Medulla oblongata (tissue), 1 donor: ENCODE results near the gene NOTCH4.
"Not testable (repeated sequence)": the region's sequence is repeated elsewhere in the genome, so short reads cannot be mapped to it uniquely, and the experiment has no call there.

Experiments
- DNase-seq: peaks from one replicate; pipeline ENCODE4 v3.0.0-alpha.2; 2015; ENCODE audit errors: extremely low spot score

NOTCH4 gene

DNA sequence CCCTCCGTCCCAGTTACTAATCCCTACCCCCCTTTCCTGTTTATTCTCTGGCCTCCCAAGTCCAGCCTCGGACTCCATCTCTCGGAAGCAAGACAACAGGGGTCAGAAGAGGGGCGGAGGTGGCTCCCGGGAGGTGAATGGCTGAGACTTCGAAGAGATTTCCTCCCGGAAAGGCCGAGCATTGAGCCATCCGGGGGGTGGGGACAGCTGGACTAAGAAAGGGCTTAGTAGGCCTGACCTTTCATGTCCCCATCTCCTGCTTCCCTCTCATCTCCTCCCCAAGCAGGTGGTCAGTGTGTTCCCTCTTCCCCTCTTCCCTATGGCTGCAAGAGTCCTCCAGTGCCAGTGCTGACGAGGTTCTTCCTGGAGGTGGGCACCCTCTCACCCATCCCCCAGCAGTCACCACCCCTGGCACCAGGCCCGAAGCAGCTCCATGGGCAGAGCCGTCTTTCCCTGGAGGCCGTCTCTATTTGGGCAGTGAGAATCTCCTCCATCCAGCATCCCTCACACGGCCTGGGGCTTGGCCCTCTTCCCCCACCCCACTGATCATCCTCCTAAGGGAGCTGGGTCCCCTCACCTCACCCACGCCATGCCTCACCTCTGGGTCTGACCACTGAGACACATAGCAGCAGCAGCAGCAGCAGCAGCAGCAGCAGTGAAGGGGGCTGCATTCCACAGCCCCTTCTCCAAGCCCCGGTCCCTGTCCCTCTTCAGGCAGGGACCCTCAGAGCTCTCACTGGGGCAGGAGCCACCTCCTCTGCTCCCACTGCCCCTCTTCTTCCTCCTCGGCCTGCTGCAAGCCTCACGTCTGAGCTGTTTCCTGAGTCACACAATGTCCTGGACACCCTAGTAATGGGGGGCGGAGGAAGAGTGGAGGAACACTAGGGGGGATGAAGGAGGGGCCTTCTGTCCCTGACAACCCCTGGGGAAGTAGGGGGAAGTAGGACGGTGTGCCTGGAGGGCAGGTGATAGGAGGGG is at the start of gene NOTCH4:
NOTCH4 (minus strand) TSS at position 810 of the 978 bp plus-strand sequence; CDS start at position 671, 139 bp downstream.
- DNase-seq: no peak

GRCh38 chr6:32271429-32271828 is 47.6 kb upstream of the NOTCH4 start:
- DNase-seq: peak; percentile 32

DNA sequence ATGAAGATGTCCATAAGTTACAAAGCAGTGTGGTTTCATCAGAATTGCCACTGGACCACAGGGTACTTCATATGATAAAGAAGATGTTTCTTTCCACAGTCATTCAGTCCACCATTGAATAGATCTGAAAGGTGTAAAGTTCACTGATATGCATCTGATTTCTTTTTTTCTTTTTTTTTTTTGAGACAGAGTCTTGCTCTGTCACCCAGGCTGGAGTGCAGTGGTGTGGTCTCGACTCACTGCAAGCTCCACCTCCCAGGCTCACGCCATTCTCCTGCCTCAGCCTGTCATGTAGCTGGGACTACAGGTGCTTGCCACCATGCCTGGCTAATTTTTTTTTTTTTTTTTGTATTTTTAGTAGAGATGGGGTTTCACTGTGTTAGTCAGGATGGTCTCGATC is 44.6 kb upstream of the NOTCH4 start:
- not testable (repeated sequence) for DNase-seq

GRCh38 chr6:32267035-32267434 is 43.2 kb upstream of the NOTCH4 start:
- no peak for DNase-seq

DNA sequence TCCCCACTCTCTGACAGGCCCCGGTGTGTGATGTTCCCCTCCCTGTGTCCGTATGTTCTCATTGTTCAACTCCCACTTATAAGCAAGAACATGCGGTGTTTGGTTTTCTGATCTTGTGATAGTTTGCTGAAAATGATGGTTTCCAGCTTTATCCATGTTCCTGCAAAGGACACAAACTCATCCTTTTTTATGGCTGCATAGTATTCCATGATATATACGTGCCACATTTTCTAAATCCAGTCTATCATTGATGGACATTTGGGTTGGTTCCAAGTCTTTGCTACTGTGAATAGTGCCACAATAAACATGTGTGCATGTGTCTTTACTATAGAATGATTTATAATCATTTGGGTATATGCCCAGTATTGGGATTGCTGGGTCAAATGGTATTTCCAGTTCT is 33.4 kb upstream of the NOTCH4 start:
- DNase-seq: not testable (repeated sequence)

DNA sequence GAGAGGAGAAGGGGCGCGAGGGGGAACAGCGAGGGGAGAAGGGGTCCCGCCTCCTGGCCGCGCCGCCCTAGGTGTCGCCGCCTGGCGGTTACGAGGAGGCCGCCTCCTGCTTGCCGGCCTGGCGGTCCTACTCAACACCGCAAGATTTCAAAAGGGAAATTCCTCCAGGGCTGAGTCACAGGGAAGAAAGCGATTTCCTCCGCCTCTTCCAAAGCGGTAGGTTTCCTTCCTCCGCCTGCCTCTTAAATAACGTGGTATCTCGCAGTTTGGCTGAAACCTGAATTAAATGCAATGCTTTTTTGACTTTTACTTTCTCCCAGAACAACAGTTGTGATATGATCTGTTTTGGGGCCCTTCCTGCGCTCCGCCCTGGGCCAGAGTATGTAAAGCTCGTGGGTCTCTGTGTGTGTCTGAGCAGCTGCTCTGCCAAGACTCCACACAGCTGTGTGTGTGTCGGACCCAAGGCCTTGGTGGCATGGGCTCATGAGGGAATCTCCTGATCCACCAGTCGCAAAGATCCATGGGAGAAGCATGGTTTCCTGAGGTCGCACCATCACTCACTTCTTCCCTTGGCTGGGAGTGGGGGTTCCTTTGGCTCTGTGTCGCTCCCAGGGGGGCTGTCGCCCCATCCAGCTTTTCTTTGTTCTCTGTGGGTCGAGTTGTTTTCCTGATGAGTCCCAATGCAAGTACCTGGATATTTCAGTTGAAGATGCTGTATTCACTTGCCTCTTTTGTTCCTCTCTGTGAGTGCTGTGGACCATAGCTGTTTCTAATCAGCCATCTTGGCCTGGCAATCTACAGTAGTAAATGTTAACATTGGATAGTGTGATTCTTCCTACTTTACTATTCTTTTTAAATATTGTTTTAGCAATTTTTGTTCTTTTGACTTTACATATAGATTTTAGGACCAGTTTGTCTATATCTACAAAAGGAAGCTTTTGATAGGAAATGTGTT is 31.6 kb upstream of the NOTCH4 start:
- DNase-seq: peak; percentile 76

DNA sequence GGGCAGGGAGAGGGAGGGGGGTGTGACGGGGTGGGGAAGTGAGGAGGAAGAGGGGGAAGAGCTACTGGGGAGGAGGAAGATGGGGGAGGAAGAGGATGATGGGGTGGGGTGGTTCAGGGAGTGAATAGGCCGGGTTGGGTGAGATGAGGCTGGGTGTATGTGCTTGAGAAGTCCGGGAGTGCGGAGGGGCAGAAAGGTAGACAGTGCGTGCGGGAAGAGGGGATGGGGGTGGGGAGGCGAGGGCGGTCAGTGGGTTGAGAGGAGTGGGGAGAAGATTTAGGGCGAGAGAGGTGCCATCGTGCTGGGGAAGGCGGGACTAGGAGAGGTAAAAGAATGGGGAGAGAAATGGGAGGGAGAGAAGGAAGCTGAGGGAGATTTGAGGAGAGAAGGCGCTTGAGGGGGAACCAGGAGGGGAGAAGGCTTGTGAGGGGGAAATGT is 30.9 kb upstream of the NOTCH4 start:
- no peak for DNase-seq

DNA sequence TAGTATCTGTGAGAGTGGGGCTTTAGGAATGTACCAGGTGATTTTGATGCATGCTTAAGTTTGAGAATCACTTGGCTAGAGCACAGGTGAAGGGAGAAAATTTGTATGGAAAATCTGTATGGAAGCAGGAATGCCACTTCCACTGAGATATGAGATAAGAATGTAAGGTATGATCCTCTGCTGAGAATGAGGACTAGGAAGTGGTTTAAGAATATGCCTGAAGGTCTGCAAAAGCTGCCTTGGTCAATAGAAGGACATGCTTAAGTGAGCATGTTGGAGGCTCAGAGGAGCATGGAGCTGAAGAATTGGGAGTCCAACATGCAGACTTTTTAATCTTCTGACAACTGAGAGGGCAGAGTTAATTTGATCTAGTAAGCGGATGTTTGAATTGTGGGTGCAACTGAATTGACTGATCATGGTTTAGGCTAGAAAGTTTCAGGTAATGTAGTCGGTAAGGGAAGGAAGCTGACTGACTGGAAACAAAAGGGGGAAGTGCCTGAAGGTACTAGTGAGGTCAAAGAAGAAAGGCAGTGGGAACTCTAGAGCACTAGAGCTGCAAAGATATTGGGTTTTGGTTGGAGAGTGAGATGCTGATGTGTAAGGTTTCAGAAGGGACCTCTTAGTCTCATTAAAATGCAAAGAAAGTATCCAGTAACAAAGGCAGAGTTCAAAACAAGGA is 28.6 kb upstream of the NOTCH4 start:
- no peak for DNase-seq

DNA sequence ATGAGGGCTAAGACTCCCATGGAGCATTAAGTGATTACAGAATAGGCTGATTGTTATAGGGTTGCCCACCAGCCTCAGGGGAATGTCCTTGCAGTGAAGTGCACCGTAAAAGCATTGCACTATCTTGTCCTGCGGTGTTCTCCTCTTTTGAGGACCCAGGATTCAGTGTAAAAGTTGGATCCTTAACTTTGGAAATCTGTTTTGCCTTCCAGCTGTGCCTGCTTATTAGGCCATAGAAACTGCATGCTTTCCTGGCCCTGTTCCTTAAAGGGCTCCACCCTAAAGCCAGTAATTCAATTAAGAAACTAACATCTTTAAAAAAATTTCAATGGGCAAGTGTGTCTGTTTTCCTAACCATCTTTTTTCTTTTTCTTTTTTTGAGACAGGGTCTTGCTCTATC is 25.4 kb upstream of the NOTCH4 start:
- DNase-seq: no peak

DNA sequence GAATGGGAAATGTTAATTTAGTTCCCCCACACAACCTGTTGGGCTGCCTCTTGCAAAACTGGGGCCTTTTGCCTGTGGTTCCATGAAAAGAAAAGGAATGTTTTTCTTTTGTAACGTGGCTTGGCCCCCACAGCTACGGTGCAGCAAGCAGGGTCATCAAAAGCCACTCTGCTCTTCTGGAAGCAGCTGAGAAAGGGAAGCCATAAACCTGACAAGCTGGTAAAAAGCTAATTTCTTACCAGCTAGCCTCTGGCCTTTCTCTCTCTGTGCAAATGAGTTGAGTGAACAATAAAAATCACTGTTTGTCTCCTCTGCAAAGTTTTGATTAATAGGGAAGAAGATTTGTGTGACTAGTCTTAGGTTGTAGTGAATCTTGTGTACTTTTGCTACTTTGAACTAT is 23.5 kb upstream of the NOTCH4 start:
- no peak for DNase-seq

DNA sequence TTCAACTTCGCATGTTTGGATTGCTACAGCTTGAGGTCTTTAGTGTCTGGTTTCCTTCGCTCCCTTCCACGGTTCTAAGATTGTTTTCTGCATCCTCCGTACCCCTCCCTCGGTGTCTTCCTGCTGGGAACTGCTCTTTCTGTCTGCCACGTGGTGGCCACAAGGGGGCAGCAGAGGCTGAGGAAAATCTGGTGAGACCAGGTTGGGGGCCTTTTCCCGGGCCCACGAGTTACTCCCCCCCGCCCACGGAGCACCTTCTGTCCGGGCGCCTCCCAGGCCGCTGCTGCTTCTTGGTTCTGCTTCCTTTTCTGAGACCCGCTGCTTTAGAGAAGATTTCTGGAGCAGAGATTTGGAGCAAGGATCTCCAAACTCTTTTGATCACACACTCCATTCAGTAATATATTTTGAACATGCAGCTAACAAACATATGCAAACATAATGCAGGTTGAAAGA is 21.1 kb upstream of the NOTCH4 start:
- DNase-seq: peak; percentile 88

DNA sequence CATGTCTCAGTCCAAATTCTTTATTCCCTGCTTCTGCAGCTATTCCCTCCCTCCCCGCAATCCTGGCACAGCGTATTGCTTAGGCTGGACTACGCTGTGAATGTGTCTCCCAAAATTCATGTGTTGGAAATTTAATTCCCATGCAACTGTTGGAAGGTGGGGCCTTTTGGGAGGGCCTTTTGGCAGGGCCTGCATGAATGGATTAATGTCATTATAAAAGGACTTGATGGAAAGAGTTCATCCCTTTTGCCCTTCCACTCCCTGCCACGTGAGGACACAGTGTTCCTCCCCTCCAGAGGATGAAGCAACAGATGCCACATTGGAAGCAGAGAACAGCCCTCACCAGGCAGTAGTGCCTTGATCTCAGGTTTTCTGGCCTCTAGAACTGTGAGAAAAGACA is 20.4 kb upstream of the NOTCH4 start:
- no peak for DNase-seq

DNA sequence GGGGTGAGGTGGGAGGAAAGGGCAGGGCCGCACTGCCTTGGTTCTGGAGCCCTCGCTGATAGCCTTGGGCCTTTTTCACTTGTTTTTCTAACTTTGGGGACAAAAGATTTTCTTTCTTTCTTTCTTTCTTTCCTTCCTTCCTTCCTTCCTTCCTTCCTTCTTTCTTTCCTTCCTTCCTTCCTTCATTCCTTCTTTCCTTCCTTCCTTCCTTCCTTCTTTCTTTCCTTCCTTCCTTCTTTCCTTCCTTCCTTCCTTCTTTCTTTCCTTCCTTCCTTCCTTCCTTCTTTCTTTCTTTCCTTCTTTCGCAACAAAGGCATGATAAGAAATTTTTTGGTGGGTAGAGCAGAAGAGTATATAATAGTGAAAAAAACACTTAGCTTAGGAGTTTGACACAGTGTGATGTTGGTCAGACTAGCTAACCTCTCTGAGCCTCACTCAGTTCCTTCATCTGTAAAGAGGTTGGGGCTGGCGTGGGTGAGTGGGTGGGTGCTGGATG is 18.5 kb upstream of the NOTCH4 start:
- not testable (repeated sequence) for DNase-seq

DNA sequence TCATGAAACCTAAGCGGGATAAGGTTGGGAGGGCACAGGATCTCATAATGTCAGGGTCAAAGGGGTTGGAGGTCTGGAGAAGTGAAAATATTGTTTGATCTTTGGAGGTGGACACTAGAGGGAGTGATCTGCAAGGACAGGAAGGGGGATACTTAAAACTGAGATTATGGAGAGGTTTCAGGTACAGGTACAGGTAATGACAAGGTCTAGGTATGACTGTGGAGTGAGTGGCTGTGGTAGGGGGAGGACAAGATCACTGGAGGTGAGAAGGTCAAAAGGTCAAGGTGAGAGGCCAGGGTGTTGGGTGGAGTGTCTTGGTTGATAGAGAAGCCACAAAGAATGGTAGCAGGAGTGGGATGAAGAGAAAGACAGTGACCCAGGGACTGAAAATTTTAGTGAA is 16.8 kb upstream of the NOTCH4 start:
- no peak for DNase-seq

- no peak for DNase-seq
These were observed 15.6 kb upstream of the NOTCH4 start for GRCh38 chr6:32239462-32239861.

GRCh38 chr6:32234934-32235333 is 11.1 kb upstream of the NOTCH4 start:
- no peak for DNase-seq

- DNase-seq: no peak
These were observed 2.6 kb upstream of the NOTCH4 start for GRCh38 chr6:32226434-32226833.

DNA sequence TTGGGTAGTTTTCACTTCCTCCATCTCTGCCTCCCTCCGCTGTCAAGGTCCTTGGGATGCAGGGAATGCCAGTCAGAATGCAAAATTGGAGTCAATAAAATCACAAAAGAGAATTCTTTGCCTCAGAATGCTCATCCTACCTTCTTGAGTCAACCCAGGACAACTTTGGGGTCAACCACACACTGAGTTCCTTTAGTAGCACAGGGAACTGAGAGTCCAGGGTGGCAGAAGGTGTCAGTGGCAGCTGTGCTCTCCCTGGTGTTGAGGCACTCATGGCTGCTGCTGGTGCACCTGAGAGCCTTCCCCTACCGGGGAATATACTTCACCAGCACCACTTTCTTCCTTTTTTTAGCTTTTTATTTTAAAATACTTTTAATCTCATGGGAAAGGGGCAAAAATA is 829 bp upstream of the NOTCH4 start:
- no peak for DNase-seq

- DNase-seq: no peak
These were observed 1.3 kb downstream of the NOTCH4 start for GRCh38 chr6:32222333-32223230.

DNA sequence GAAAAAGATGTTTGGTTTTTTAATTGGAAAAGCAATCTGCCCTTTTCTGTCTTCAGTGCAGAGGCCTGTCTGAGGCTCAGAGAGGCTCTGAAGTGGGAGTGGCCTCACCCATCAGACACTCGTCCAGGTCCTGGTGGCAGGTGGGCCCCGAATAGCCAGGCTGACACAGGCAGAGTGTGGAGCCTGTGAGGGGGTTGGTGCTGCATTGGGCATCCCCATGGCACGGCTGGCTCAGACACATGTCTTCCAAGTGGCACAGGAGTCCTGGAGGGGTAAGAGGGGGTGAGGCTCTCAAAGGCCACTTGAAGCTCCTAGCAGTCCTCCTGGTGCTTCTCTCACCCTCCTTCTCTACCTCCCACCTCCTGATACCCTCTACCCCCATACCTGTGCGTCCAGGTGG is 3.8 kb downstream of the NOTCH4 start:
- DNase-seq: no peak
